Natural killer cell treated with Interleukin-12 subunit alpha and Interleukin-12 subunit beta and Interleukin-15 and Interleukin-18, amount 100 ng/mL, for 72 hours (primary cell): Measurements from ENCODE around the gene THPO. TPM values are rescaled to one million over a fixed set of nuclear protein-coding genes. Genes with fewer than 3 reads are reported as not detected.
"Not testable (repeated sequence)": the region's sequence is repeated elsewhere in the genome, so short reads cannot be mapped to it uniquely, and the experiment has no call there.

Experiments
- ATAC-seq, 2 donors: fragments of 150-1000 bp; cut with Tn5 transposase in 1 of 2; sonication (Bioruptor Pico), chemical (Tn5 transposase) in 1 of 2; 2 replicates each; pipeline ENCODE4 v1.10.0; 2021
- DNase-seq: peaks from one replicate; pipeline ENCODE4 v3.0.0; 2022; ENCODE audit warnings: low spot score
- H3K27ac Mint-ChIP-seq, 2 donors: 1 replicate in 1 of 2; 2 replicates in 1 of 2; pipeline ENCODE4 v1.8.0; 2022; ENCODE audit warnings: mixed read lengths in 2 of 2, mild to moderate bottlenecking in 1 of 2, moderate library complexity in 1 of 2
- H3K27me3 Mint-ChIP-seq, 2 donors: 1 replicate in 1 of 2; 2 replicates in 1 of 2; pipeline ENCODE4 v1.8.0; 2022; ENCODE audit warnings: mixed read lengths in 2 of 2
- H3K36me3 Mint-ChIP-seq: one replicate; pipeline ENCODE4 v1.8.0; 2022; ENCODE audit warnings: mixed read lengths
- H3K4me1 Mint-ChIP-seq, 2 donors: 1 replicate in 1 of 2; 2 replicates in 1 of 2; pipeline ENCODE4 v1.8.0; 2022; ENCODE audit warnings: low read depth in 2 of 2, mixed read lengths in 2 of 2, mild to moderate bottlenecking in 1 of 2
- H3K4me3 Mint-ChIP-seq: one replicate; pipeline ENCODE4 v1.8.0; 2022; ENCODE audit warnings: mixed read lengths
- H3K9me3 Mint-ChIP-seq: 2 replicates; pipeline ENCODE4 v1.8.0; 2022; ENCODE audit warnings: mixed read lengths
- total RNA-seq, 2 donors: library from RNA; stranded (reverse); gene quantifications; one replicate each; pipeline ENCODE4 v1.2.3, GENCODE V29; 2022

Gene THPO
- total RNA-seq, 2 donors from 2014 or later = not detected

DNA sequence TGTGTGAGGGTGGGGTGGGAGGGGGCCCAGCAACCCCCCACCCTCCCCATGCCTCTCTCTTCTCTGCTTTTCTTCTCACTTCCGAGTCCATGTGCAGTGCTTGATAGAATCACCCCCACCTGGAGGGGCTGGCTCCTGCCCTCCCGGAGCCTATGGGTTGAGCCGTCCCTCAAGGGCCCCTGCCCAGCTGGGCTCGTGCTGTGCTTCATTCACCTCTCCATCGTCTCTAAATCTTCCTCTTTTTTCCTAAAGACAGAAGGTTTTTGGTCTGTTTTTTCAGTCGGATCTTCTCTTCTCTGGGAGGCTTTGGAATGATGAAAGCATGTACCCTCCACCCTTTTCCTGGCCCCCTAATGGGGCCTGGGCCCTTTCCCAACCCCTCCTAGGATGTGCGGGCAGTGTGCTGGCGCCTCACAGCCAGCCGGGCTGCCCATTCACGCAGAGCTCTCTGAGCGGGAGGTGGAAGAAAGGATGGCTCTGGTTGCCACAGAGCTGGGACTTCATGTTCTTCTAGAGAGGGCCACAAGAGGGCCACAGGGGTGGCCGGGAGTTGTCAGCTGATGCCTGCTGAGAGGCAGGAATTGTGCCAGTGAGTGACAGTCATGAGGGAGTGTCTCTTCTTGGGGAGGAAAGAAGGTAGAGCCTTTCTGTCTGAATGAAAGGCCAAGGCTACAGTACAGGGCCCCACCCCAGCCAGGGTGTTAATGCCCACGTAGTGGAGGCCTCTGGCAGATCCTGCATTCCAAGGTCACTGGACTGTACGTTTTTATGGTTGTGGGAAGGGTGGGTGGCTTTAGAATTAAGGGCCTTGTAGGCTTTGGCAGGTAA lies 32.5 kb downstream of the THPO start:
- Mint-ChIP-seq H3K27me3 (no peaks in the 10 kb centered on the region), H3K36me3 (no peaks in the 10 kb centered on the region), H3K27ac (no peak overlapping the region), H3K4me3 (no peak overlapping the region), H3K9me3 (no peaks in the 10 kb centered on the region), H3K4me1 (peaks cover 7% of the 10 kb centered on the region in 2 donors)
- DNase-seq (no peak), ATAC-seq (peak in 1 of 2 donors; percentile 41)

DNA sequence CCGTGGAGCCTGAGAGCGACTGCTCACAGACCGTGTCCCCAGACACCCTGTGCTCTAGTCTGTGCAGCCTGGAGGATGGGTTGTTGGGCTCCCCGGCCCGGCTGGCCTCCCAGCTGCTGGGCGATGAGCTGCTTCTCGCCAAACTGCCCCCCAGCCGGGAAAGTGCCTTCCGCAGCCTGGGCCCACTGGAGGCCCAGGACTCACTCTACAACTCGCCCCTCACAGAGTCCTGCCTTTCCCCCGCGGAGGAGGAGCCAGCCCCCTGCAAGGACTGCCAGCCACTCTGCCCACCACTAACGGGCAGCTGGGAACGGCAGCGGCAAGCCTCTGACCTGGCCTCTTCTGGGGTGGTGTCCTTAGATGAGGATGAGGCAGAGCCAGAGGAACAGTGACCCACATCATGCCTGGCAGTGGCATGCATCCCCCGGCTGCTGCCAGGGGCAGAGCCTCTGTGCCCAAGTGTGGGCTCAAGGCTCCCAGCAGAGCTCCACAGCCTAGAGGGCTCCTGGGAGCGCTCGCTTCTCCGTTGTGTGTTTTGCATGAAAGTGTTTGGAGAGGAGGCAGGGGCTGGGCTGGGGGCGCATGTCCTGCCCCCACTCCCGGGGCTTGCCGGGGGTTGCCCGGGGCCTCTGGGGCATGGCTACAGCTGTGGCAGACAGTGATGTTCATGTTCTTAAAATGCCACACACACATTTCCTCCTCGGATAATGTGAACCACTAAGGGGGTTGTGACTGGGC lies 33.3 kb downstream of the THPO start:
- ATAC-seq = no peak
- no peak overlapping the region for H3K27ac Mint-ChIP-seq

DNA sequence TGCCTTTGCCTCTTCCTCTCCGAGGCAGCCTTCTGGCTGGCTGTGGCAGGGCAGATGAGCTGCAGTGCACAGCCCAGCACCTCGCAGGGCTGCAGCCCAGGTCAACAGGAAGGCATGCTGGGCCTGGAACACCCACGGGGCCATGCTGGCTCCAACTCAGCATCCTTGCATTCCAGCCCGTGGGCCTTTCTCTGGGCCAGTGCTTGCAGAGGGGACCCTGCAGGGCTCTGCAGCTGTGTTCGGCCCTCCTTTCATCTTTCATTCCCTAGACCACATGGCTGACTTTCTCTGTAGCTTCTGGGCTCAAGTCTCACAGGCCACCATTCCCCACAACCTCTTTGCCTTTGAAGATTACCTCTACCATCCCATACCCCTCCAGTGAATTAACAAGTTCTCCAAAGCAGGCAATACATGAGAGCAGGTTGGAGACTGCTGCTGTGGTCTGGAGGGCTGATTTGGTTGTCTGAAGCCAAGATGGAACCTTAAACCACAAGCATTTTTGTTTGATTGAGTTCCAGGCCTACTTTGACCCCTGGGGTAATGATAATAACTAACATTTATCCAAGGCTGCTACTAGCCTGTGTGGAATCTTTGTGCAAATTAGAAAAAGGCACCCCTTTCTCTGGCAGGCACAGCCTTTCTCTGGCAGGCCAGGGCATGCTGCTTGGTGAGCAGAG lies 34.7 kb downstream of the THPO start:
- ATAC-seq = no peak
- H3K36me3 Mint-ChIP-seq = no peaks in the 10 kb centered on the region
- H3K27me3 Mint-ChIP-seq = no peaks in the 10 kb centered on the region
- no peaks in the 10 kb centered on the region for H3K9me3 Mint-ChIP-seq
- no peak for DNase-seq
- no peak overlapping the region for H3K4me3 Mint-ChIP-seq
- peaks cover 7 to 12% of the 10 kb centered on the region in 2 donors for H3K4me1 Mint-ChIP-seq
- H3K27ac Mint-ChIP-seq = no peak overlapping the region

More for the DNA sequence above, 33.3 kb downstream of the THPO start:
- Mint-ChIP-seq H3K4me3 (no peak overlapping the region), H3K27me3 (no peaks in the 10 kb centered on the region), H3K36me3 (no peaks in the 10 kb centered on the region), H3K9me3 (no peaks in the 10 kb centered on the region), H3K4me1 (peaks cover 7 to 8% of the 10 kb centered on the region in 2 donors)
- no peak for DNase-seq

DNA sequence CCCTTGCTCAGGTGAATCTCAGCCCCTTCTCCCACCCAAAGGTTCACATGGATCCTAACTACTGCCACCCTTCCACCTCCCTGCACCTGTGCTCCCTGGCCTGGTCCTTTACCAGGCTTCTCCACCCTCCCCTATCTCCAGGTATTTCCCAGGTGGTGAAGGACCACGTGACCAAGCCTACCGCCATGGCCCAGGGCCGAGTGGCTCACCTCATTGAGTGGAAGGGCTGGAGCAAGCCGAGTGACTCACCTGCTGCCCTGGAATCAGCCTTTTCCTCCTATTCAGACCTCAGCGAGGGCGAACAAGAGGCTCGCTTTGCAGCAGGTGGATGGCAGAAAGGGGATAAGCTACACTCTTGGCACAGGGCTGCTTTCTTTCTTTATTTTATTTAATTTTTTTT lies 36.1 kb downstream of the THPO start:
- H3K27me3 Mint-ChIP-seq = no peaks in the 10 kb centered on the region
- DNase-seq = no peak
- H3K9me3 Mint-ChIP-seq = no peaks in the 10 kb centered on the region
- no peak overlapping the region for H3K27ac Mint-ChIP-seq
- ATAC-seq = no peak
- H3K36me3 Mint-ChIP-seq = no peaks in the 10 kb centered on the region
- peaks cover 19 to 20% of the 10 kb centered on the region in 2 donors for H3K4me1 Mint-ChIP-seq
- H3K4me3 Mint-ChIP-seq = no peak overlapping the region

DNA sequence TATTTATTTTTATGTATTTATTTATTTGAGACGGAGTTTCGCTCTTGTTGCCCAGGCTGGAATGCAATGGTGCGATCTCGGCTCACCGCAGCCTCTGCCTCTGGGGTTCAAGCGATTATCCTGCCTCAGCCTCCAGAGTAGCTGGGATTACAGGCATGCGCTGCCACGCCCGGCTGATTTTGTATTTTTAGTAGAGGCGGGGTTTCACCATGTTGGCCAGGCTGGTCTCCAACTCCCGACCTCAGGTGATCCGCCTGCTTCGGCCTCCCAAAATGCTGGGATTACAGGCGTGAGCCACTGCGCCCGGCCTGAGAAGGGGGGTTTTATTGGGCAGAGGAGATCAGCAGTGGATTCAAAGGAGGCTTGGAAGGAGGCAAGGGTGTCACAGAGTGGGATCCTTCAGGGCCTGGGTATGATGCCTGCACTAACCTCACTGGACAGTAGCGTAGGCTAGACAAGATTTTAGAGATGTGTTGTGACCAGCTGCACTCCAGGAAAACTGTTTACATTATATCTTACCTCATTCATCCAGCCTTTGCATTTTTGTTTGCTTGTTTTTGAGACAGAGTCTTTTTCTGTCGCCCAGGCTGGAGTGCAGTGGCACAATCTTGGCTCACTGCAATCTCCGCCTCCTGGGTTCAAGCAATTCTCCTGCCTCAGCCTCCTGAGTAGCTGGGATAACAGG lies 38.4 kb downstream of the THPO start:
- not testable (repeated sequence) for H3K27me3 Mint-ChIP-seq, H3K9me3 Mint-ChIP-seq, H3K27ac Mint-ChIP-seq, H3K4me3 Mint-ChIP-seq, H3K36me3 Mint-ChIP-seq, ATAC-seq, DNase-seq
- peaks cover 32 to 34% of the 10 kb centered on the region in 2 donors for H3K4me1 Mint-ChIP-seq

DNA sequence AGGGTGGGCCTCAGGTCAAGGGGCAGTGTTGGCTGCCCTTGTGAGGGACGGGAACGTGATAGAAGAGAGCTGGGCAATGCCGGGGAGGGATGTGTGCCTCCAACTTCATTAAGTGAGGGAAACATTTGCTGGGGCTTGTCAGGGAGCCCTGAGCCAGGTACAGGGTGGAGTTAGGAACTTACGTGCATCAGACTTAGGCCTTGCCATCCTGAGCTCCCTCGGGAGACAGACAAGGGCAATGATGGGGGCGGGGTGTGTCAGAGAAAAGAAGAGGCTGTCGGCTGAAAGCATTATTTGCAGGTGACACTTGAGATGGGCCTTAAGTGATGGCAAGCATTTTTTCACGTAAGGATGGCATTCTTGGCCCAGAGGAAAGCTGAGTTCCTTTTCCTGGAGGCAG lies 39.0 kb downstream of the THPO start:
- ATAC-seq (no peak), DNase-seq (no peak)
- Mint-ChIP-seq H3K9me3 (no peaks in the 10 kb centered on the region), H3K4me3 (no peak overlapping the region), H3K36me3 (peaks cover 2% of the 10 kb centered on the region), H3K27me3 (no peaks in the 10 kb centered on the region), H3K4me1 (peaks cover 36 to 40% of the 10 kb centered on the region in 2 donors), H3K27ac (no peak overlapping the region)

DNA sequence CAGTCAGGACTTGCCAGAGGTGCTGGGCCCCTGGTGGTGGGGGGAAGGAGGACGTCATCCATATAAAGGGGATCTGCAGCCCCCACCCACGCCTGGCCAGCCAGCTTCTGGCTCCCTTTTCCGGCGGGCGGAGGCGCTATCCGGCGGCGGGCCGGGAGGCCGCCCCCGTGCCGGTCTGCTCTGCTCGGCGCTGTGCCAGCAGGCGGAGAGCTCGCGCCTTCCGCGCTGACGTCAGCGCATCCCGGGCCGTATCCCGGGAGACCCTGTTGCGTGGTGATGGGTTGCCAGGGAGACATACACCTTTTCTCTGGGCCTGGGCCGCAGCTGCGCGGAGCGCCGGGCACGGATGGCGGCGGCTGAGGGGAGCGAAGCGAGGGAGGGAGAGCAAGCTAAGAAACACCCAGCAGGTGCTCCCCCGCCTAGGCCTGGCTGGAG lies 39.5 kb downstream of the THPO start:
- H3K9me3 Mint-ChIP-seq = no peaks in the 10 kb centered on the region
- ATAC-seq (no peak), DNase-seq (no peak)
- H3K4me3 Mint-ChIP-seq = no peak overlapping the region
- H3K36me3 Mint-ChIP-seq = peaks cover 6% of the 10 kb centered on the region
- H3K27me3 Mint-ChIP-seq = no peaks in the 10 kb centered on the region
- H3K4me1 Mint-ChIP-seq = peaks cover 41 to 45% of the 10 kb centered on the region in 2 donors
- no peak overlapping the region for H3K27ac Mint-ChIP-seq

DNA sequence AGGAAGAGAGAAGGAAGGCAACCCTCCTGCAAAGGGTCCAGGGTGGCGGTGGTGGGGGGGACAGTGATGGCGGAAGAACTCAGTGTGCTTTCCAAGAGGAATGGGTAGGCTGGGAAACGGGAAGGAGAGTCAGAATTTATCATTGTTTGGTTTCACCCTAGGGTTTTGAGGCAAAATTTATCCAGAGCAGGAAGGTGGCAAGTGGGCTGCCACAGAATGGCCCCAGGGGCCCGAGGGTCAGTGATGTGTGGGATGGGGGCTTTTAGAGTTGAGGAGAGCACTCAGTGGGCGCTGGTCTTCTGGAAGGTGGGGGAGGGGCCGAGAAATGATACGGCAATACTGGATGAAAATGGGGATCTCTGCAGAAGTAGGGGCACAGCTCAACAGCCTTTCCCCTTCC lies 40.0 kb downstream of the THPO start:
- Mint-ChIP-seq H3K9me3 (no peaks in the 10 kb centered on the region), H3K27me3 (no peaks in the 10 kb centered on the region), H3K4me1 (peaks cover 46 to 50% of the 10 kb centered on the region in 2 donors), H3K36me3 (peaks cover 12% of the 10 kb centered on the region), H3K27ac (no peak overlapping the region), H3K4me3 (no peak overlapping the region)
- DNase-seq (no peak), ATAC-seq (no peak)

DNA sequence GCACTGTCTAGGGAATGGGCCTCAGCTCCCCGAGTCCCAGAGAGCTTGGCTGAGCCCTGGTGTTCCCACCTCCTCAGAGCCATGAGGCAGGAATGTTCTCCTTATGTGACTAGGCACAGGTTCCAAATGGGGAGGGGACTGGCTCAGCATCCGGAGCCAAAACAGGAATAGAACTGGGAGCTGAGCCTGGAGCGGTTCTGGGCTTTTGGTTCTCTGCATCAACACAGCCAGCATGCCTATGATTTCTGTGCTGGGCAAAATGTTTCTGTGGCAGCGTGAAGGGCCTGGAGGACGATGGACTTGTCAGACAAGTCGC lies 40.6 kb downstream of the THPO start, which contains the start of gene FAM131A:
Gene FAM131A (plus strand): TSS at position 202 of the 316 bp plus-strand sequence. CDS start 31 bp downstream, at position 233.
- Mint-ChIP-seq H3K27ac (peak within 1 kb of the TSS in 1 of 2 donors; percentile 68), H3K4me1 (peaks cover 52 to 57% of the 10 kb centered on the region in 2 donors), H3K4me3 (peak within 1 kb of the TSS; percentile 86), H3K27me3 (no peaks in the 10 kb centered on the region), H3K36me3 (peaks cover 18% of the 10 kb centered on the region), H3K9me3 (no peaks in the 10 kb centered on the region)
- no peak for ATAC-seq
- DNase-seq = no peak

DNA sequence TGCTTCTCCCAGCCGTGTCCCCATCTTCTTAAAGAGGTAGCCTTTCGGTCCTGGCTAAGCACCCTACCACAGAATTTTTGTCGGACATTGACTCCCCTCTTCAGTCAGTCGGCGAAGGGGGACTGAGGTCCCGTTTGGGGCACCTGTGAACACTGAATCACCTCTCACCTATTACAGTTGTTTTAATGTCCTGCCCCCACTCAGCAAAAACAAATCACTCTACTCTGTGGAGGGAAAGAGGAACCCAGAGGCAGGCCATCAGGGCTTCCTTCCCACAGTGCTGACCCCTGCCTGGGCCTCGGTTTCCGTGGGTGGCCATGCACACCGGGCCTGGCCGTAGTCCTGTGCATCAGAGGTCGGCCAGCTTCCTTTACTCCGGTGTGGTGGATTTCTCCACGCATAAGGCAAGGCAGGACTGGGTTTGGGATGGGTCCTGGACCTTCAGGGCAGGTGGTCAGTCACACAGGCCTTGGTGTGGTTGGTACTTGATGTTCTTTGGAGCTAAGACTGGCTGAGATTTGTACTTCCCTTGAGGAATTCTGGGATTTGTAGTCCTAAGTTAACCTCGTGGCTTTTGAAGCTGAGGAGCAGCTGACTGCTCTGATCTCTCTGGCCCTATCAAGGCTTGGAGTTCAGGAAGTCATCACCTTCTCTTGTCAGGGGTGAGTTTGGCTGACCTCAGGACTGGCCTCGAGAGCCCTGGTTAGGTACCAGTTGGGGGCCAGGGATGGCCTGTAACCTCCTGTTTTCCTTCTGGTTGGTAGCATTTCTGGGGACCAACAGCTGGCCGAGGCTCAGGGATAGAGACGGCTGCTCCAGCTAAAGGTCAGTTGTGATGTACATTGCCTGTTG lies 41.2 kb downstream of the THPO start:
- Mint-ChIP-seq H3K27me3 (no peaks in the 10 kb centered on the region), H3K4me1 (peaks cover 56 to 60% of the 10 kb centered on the region in 2 donors), H3K9me3 (no peaks in the 10 kb centered on the region), H3K36me3 (peaks cover 21% of the 10 kb centered on the region), H3K27ac (peak overlapping the region in 1 of 2 donors; percentile 68), H3K4me3 (peak overlapping the region; percentile 86)
- ATAC-seq (no peak), DNase-seq (no peak)

DNA sequence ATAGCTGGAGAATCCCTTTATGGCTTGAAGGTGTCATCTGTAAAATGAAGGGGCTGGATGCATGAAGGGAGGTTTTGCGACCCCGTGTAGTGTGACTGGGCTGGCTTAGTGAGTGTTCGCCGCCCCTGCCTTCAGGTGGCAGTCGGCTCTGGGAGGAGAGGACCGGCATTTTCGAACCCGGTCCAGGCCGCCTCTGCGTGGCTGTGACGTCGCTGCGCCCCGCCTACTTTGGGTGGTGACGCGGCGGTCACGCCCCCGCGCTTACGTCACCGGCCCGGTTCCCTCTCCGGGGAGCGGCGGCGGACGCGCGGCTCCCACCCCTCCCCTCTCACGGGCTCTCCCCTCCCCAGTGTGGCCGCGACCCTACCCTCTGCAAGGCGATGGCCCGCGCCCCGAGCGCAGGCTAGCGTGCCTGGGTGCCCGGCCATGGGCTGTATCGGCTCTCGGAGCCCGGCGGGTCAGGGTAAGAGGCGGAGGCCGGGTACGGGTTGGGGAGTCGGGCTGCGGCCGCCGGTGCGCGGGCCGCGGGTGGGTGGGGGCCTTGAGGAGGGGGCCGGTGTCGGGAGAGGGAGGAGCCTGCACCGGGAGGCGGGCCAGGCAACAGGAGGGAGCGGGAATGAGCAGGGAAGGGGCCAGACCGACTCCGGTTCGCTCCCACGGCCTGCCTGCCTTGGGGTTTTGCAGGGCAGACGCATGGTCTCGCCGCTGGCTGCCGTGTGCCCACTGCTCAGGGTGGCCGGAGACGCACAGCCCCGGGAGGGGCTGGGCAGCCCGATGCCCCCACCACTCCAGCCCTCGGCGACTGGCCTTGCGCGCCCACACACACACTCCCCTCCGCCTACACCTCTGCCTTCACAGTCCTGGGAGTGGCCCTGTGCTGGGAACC lies 42.1 kb downstream of the THPO start:
- Mint-ChIP-seq H3K27me3 (no peaks in the 10 kb centered on the region), H3K27ac (peak overlapping the region; percentile 68 to 70), H3K36me3 (peaks cover 25% of the 10 kb centered on the region), H3K9me3 (no peaks in the 10 kb centered on the region), H3K4me3 (peak overlapping the region; percentile 86), H3K4me1 (peaks cover 57 to 58% of the 10 kb centered on the region in 2 donors)
- ATAC-seq = peak; percentile 84 to 89
- peak; percentile 86 for DNase-seq

DNA sequence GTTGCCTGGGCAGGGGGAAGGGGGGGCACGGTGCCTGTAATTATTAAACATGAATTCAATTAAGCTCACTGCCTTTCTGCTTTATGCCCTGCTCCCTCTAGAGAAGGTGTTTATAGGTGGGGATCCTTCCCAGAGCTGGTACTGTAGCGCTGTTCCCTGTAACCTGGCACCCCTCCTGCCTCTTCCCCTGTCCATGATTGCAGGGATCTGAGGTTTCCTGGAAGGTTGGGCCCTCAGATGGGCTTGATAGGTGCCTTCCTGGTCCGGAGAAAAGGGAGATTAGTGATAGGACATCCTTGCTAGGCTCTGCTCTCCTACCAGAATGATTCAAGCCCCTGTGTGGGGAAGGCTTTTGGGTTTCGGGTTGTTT lies 42.7 kb downstream of the THPO start:
- Mint-ChIP-seq H3K9me3 (no peaks in the 10 kb centered on the region), H3K27me3 (no peaks in the 10 kb centered on the region), H3K4me1 (peaks cover 53 to 54% of the 10 kb centered on the region in 2 donors), H3K27ac (peak overlapping the region; percentile 62 to 70), H3K4me3 (peak overlapping the region; percentile 86), H3K36me3 (peaks cover 26% of the 10 kb centered on the region)
- no peak for DNase-seq
- no peak for ATAC-seq
